Lung (tissue), 12 donors: Measurements from ENCODE around the gene ANKRD1. TPM values are rescaled to one million over a fixed set of nuclear protein-coding genes. Genes with fewer than 3 reads are reported as not detected.
A peak's percentile ranks its signal among the peaks of the same experiment; 100 is the strongest.

Source experiments
- ATAC-seq: fragments of 200-7000 bp; cut with Tn5 transposase; one replicate; pipeline ENCODE4 v1.9.1; 2020; ENCODE audit warnings: moderate number of reproducible peaks; ENCODE audit not compliant: insufficient read depth, low FRiP score
- DNase-seq, 3 donors: peaks; one replicate each; pipeline ENCODE4 v3.0.0-alpha.2; 2013 to 2017
- H3K27ac ChIP-seq, 2 donors: one replicate each; pipeline ENCODE4 v1.5.1; 2013; ENCODE audit warnings: mild to moderate bottlenecking in 2 of 2, moderate library complexity in 2 of 2, control low read depth in 1 of 2, inconsistent platforms in 1 of 2, low read depth in 1 of 2, low read length in 1 of 2
- H3K27me3 ChIP-seq, 3 donors: one replicate each; pipeline ENCODE4 v1.5.1; 2013; ENCODE audit warnings: low read length in 2 of 3; ENCODE audit not compliant: control insufficient read depth in 3 of 3, insufficient read depth in 3 of 3
- H3K36me3 ChIP-seq, 4 donors: one replicate each; pipeline ENCODE4 v1.5.1; 2013; ENCODE audit warnings: low read length in 4 of 4, mild to moderate bottlenecking in 1 of 4, moderate library complexity in 1 of 4; ENCODE audit not compliant: control insufficient read depth in 4 of 4, insufficient read depth in 4 of 4
- H3K4me1 ChIP-seq, 5 donors: one replicate each; pipeline ENCODE4 v1.5.1; 2013; ENCODE audit warnings: low read length in 5 of 5, mild to moderate bottlenecking in 2 of 5, moderate library complexity in 1 of 5; ENCODE audit not compliant: control insufficient read depth in 5 of 5, insufficient read depth in 5 of 5
- H3K4me3 ChIP-seq: one replicate; pipeline ENCODE4 v1.5.1; 2013; ENCODE audit warnings: mild to moderate bottlenecking, control low read depth, moderate library complexity
- H3K9ac ChIP-seq, 2 donors: one replicate each; pipeline ENCODE4 v1.5.1; 2013; ENCODE audit warnings: low read length in 2 of 2, control low read depth in 1 of 2; ENCODE audit not compliant: insufficient read depth in 1 of 2
- H3K9me3 ChIP-seq, 4 donors: one replicate each; pipeline ENCODE4 v1.5.1; 2013; ENCODE audit warnings: low read length in 3 of 4, mild to moderate bottlenecking in 1 of 4, moderate library complexity in 1 of 4; ENCODE audit not compliant: control insufficient read depth in 4 of 4, insufficient read depth in 3 of 4
- CTCF ChIP-seq: IDR thresholded peaks from 2 replicates; pipeline ENCODE4 v1.5.1; 2012; ENCODE audit warnings: mild to moderate bottlenecking; ENCODE audit errors: control extremely low read depth, extremely low read depth
- WGBS, 2 donors: extraction: QIAGEN DNeasy Blood & Tissue Kit; methylation state at CpG; one replicate each; pipeline ENCODE4 v1.1.7; 2013; 5-methylcytosine and 5-hydroxymethylcytosine counted together
- polyA plus RNA-seq, 2 donors: library from polyadenylated mRNA; stranded (reverse); fragments of 200-250 nt; gene quantifications; one replicate each; pipeline ENCODE4 v1.2.1, GENCODE V29; 2013
- total RNA-seq, 2 donors: library from RNA; depleted of rRNA in 1 of 2; stranded (reverse); fragments of >200 nt in 1 of 2; gene quantifications; one replicate each; pipeline ENCODE4 v1.2.1, GENCODE V29; 2014 to 2021
- donor health status: control.
- donor health status: control.
- donor health status: Bipolar disorder and iron deficiency.
- donor health status: healthy.
- donor health status: DM: yes; HTN: yes; CAD: no.

The ANKRD1 gene
- total and polyA plus RNA-seq, 4 donors: 5.7 to 105 (median 13.7) TPM

- H3K9me3 ChIP-seq: no peaks in the 10 kb centered on the region
- WGBS, 2 donors: 80 to 86% methylated on average over 6 of the region's 6 CpGs
These were observed 4.3 kb downstream of the ANKRD1 start for GRCh38 chr10:90916392-90917237.

GRCh38 chr10:90915766-90916075 is 5.2 kb downstream of the ANKRD1 start:
- WGBS, 2 donors: 89 to 92% methylated on average over 11 of the region's 11 CpGs
- DNase-seq: no peak
- no peak overlapping the region for H3K9ac ChIP-seq
- H3K36me3 ChIP-seq: no peaks in the 10 kb centered on the region
- no peak for ATAC-seq
- H3K4me3 ChIP-seq: no peak overlapping the region
- H3K9me3 ChIP-seq: no peaks in the 10 kb centered on the region
- TF ChIP-seq CTCF: no peak
- H3K27ac ChIP-seq: peak overlapping the region in 1 of 2 donors; percentile 10
- H3K27me3 ChIP-seq: no peaks in the 10 kb centered on the region
- H3K4me1 ChIP-seq: peaks cover 0 to 34% (median 5%) of the 10 kb centered on the region in 5 donors

More at GRCh38 chr10:90916392-90917237, 4.3 kb downstream of the ANKRD1 start:
- Histone ChIP-seq H3K36me3 (no peaks in the 10 kb centered on the region), H3K4me1 (peaks cover under 1 to 33% (median 5%) of the 10 kb centered on the region in 5 donors), H3K27me3 (no peaks in the 10 kb centered on the region), H3K9ac (no peak overlapping the region), H3K27ac (peak overlapping the region in 1 of 2 donors; percentile 81), H3K4me3 (no peak overlapping the region)
- ATAC-seq (no peak), DNase-seq (peak; percentile 29 to 85 (median 85))
- TF ChIP-seq CTCF: no peak

GRCh38 chr10:90914992-90915765 is 5.7 kb downstream of the ANKRD1 start:
- ATAC-seq: no peak
- WGBS, 2 donors: 85 to 92% methylated on average over 10 of the region's 10 CpGs
- no peak for TF ChIP-seq CTCF

More at GRCh38 chr10:90914992-90915765, 5.7 kb downstream of the ANKRD1 start:
- H3K36me3 ChIP-seq: no peaks in the 10 kb centered on the region
- peak overlapping the region in 1 of 2 donors; percentile 10 for H3K27ac ChIP-seq
- peaks cover 0 to 34% (median 5%) of the 10 kb centered on the region in 5 donors for H3K4me1 ChIP-seq
- DNase-seq: no peak
- no peaks in the 10 kb centered on the region for H3K9me3 ChIP-seq
- H3K9ac ChIP-seq: no peak overlapping the region
- H3K4me3 ChIP-seq: no peak overlapping the region
- H3K27me3 ChIP-seq: no peaks in the 10 kb centered on the region
